CMK (cell line): ENCODE measurements around the gene ADAM15.

Experiments used
- DNase-seq: peaks from one replicate; pipeline ENCODE4 v3.0.0-alpha.2; 2010; ENCODE audit warnings: low read depth

ADAM15 gene

GRCh38 chr1:155052439-155053395 lies 1.6 kb downstream of the ADAM15 start:
- no peak for DNase-seq

- DNase-seq = no peak
These were observed 2.5 kb downstream of the ADAM15 start for GRCh38 chr1:155053531-155054105.

GRCh38 chr1:155057104-155057503 lies 6.0 kb downstream of the ADAM15 start:
- DNase-seq = no peak

DNA sequence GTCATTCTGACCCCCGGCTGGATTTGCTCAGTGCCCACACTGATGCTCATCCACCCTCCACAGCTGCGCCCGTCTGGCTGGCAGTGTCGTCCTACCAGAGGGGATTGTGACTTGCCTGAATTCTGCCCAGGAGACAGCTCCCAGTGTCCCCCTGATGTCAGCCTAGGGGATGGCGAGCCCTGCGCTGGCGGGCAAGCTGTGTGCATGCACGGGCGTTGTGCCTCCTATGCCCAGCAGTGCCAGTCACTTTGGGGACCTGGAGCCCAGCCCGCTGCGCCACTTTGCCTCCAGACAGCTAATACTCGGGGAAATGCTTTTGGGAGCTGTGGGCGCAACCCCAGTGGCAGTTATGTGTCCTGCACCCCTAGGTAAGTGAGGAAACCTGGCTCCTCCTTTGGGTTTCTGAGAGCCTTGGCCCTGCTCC lies 6.7 kb downstream of the ADAM15 start:
- no peak for DNase-seq

- no peak for DNase-seq
These were observed 9.6 kb downstream of the ADAM15 start for GRCh38 chr1:155060736-155061135.

- peak; percentile 78 for DNase-seq
These were observed 10.4 kb downstream of the ADAM15 start for GRCh38 chr1:155061381-155062150.

DNA sequence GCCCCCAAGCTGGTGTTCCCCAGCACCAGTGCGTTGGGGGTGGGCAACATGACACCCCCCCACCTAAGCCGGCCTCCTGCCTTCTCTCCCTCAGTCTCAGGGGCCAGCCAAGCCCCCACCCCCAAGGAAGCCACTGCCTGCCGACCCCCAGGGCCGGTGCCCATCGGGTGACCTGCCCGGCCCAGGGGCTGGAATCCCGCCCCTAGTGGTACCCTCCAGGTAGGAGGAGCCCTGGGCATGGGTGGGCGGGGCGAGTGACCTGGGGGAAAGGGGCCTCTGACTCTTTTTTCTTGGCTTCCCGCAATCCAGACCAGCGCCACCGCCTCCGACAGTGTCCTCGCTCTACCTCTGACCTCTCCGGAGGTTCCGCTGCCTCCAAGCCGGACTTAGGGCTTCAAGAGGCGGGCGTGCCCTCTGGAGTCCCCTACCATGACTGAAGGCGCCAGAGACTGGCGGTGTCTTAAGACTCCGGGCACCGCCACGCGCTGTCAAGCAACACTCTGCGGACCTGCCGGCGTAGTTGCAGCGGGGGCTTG lies 11.1 kb downstream of the ADAM15 start:
- DNase-seq = no peak

DNA sequence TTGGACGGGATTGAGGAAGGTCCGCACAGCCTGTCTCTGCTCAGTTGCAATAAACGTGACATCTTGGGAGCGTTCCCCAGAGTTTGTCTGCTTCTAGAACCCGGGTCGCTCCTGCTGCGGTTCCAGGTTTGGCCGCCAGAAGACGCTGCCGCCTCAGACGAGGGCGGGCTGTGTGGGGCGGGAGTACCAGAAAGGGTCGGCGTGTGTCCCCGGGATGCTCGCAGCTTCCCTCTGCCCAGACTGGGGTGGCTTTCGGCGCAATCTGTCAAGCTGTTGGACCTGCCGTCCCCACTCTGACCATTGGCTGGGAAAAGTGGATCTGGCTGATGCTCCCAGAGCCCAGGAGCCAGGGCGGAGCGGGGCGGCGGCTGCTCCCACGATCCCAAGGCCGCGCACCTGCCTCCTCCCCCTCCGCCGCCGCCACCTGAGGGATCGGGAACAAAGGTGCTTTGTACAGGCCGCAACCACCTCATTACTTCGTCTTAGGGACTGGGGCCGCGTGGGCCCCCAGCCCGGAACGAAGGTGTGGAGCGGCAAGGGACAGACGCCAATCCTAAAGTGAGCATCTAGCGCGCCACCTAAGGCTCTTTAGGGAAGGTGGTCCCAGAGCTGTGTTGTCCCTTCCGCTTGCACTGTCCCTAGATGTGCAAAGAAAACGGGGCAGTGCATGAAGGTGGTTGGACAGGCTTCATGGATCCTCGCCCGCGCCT lies 11.7 kb downstream of the ADAM15 start:
- no peak for DNase-seq

- peak; percentile 76 for DNase-seq
These were observed 12.5 kb downstream of the ADAM15 start, which contains the start of gene EFNA4 for GRCh38 chr1:155063550-155064110. TSS of gene EFNA4 (plus strand) at chr1:155063740. CDS start at chr1:155063824, 84 bp downstream.

- no peak for DNase-seq
These were observed 13.2 kb downstream of the ADAM15 start for GRCh38 chr1:155064111-155064831.

DNA sequence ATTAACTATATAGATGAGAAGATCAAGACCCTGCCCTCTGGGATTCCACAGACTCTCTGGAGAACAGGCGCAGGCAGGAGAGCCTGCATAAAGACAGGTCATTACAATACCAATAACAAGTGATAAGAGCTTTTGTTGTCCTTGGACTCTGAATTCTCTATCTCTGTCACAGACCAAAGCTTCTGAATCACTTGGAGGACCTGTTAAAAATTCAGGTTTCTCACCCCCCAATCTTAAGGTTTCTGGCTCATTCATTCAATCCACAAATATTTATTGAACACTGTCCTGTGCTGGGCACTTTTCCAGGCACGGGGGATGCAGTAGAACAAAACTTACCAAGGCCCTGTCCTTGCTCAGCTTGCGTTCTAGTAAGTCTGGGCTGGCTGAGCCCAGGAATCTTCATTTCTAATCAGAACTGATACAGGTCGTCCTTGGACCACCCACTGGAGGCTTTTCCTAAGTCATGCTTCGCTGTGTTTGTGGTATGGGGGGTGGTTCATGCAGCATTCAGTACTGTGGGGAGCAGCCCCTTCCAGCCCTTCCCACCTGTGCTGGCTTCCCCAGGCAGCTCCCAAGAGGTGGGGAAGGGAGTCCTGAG lies 13.8 kb downstream of the ADAM15 start:
- no peak for DNase-seq

DNA sequence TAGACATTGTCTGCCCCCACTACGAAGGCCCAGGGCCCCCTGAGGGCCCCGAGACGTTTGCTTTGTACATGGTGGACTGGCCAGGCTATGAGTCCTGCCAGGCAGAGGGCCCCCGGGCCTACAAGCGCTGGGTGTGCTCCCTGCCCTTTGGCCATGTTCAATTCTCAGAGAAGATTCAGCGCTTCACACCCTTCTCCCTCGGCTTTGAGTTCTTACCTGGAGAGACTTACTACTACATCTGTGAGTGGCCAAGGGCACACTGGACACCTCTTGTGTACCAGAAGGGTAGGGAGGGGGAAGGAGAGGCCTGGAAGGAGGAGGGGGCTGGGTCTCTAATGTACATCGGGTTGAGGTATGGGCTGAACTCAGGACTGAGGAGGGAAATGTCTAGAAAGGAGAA lies 15.7 kb downstream of the ADAM15 start:
- DNase-seq = no peak

DNA sequence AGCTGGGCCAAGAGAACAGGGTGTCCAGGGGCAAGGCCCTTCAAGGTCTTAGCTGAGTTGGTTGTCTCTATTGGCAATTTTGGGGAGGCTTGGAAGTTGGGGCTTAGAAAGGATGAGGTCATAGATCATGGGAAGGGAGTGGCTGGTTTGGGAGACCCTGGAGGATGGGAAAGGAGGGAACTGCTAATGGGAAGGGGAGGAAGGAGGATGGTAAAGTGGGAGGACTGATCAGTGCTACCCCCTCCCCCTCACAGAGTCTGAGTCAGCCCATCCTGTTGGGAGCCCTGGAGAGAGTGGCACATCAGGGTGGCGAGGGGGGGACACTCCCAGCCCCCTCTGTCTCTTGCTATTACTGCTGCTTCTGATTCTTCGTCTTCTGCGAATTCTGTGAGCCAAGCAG lies 17.5 kb downstream of the ADAM15 start:
- DNase-seq = no peak

DNA sequence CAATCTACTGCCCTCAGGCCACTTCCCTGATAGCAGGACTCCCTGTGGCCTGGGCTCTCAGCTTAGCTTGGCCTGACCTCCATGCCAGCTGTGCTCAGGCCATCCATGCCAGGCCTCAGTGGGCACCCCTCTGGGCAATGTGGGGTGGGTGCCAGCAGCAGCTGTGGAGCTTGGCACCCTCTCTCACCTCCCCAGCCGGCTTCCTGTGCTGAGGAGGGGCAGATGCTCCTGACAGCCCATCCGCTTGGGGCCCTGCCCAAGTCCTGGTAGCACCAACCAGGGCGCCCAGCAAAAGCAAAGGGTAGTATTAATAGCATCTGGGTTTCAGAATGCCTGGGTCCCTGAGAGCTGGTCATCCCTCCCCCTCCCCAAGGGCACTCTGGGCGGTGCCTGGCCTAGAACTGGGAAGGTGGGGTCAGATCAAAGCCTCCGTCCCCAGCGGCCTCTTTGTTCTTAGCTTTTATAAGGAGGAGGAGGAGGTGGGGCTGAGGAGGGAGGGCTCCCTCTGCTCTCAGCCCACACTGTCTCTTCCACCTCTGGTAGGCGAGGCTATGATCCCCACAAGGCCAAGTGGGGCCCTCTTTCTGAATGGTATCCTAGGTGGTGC lies 18.5 kb downstream of the ADAM15 start:
- DNase-seq = no peak

DNA sequence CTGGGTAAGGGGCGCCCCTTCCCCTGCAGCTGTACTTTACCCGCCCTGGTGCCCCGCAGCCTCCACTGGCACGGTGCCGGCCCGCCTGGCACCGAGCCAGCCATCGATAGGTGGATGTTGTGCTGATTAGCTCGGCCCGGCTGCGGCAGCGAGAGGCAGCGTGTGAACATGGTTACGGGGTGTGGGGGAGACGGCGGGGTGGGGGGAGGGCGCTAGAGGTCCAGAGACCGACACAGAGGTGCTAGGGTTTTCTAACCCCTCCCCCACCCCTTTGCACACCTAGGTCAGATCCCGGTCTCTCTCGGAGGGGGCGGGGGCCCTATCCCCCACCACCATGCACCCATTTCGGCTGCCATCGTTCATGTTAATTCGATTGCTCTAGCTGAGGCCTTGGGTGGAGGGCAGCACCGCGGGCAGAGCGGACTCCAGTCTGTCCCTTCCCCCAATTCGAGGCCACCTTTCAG lies 19.1 kb downstream of the ADAM15 start:
- no peak for DNase-seq

DNA sequence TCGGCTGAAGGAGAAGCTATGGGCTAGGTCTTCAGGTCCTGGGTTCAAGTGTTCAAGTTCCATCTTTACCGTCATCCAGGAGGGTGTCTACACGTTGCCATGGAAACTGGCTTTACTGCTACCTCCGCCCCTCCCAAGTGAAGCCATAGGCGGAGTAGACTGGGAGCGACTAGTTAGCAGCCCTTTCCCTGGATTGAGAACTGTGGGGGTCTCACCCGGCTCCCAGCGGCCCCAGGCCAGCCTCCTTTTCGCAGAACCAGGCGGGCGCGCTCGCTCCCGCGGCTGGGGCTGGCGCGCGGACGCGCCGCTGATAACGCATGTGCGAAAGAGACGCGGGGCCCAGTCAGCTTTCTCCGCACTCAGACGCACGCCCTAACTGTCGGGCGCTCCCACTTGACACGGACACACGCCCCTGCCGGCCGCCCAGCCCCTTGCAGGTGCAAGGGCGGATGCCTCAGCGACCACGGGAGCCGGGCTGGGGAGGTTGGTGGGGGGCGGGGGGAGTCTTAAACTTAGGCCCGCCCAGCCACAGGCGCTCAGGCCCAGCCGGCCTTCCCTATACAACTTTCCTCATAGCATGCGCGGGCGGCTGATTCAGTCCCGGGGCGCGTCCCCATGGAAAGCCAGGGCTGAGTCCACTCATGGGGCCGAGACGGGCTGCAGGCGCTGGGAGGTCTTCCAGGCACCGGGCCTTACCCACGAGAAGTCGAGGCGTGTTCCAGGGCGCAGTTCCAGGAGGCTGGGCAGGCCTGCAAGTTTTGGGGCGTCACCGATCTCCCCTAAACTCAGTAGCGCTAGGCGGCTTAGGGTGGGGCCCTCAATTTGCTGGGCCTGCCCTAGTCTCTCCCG lies 19.8 kb downstream of the ADAM15 start:
- peak; percentile 88 for DNase-seq

GRCh38 chr1:155071701-155072100 lies 20.6 kb downstream of the ADAM15 start:
- no peak for DNase-seq

DNA sequence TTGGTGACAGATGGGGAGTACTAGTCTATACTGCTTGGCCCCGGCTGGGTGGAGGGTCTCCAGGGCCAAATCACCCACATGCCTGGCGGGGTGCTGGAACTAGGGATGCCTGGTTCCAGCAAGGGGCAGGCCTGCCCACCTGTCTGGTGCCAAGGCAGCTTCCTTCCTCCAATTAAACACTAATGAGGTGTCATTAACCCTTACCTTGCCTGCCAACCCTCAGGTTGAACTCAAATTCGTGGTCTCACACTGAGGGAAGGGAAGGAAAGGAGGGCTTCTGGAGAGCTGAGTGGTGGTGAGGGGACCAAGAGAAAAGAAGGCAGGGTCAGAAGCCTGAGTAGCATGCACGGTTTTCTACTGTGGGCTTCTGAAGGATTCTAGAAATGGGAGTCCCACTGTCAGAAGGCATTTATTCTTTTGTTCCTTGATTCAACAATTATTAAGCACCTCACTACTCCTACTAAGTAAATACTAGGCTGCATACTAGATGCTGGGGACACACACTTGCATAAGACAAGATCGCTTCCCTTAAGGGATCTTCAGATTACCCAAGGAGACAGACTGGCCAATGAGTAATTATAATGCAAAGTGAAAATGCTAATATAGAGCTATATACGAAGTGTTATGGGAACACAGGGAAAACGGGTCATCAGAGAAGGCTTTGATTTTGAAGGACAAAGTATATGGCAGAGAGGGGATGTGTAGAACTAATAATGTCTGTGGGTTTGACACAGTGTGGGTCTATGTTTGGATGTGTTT lies 21.6 kb downstream of the ADAM15 start:
- no peak for DNase-seq
